Testis (tissue), 3 donors: ENCODE measurements around the gene BCL2L11. TPM values are rescaled to one million over a fixed set of nuclear protein-coding genes. Genes with fewer than 3 reads are reported as not detected.
A peak's percentile ranks its signal among the peaks of the same experiment; 100 is the strongest.

Experiments
- DNase-seq: peaks from one replicate; pipeline ENCODE4 v3.0.0-alpha.2; 2019
- H3K27ac ChIP-seq, 2 donors: fragments of 200-600 bp; sonication (generic); one replicate each; pipeline ENCODE4 v1.5.1; 2019
- H3K27me3 ChIP-seq: fragments of 200-600 bp; sonication (generic); one replicate; pipeline ENCODE4 v1.5.1; 2019
- H3K36me3 ChIP-seq: fragments of 200-600 bp; sonication (generic); one replicate; pipeline ENCODE4 v1.5.1; 2017; ENCODE audit warnings: low read depth; ENCODE audit errors: missing control alignments
- H3K4me1 ChIP-seq: fragments of 200-600 bp; sonication (generic); one replicate; pipeline ENCODE4 v1.5.1; 2019
- H3K4me3 ChIP-seq, 2 donors: fragments of 200-600 bp; sonication (generic); one replicate each; pipeline ENCODE4 v1.5.1; 2017 to 2019
- H3K9me3 ChIP-seq: fragments of 200-600 bp; sonication (generic); one replicate; pipeline ENCODE4 v1.5.1; 2017
- POLR2A ChIP-seq: fragments of 450-650 bp; IDR thresholded peaks from one replicate; pipeline ENCODE4 v1.6.1; 2017; ENCODE audit warnings: antibody characterized with exemption, mild to moderate bottlenecking, moderate library complexity
- WGBS, 2 donors: methylation state at CpG; one replicate each; pipeline ENCODE4 v1.1.5; 2018; 5-methylcytosine and 5-hydroxymethylcytosine counted together
- intact Hi-C: fragments of 100-400 bp; cut with DNase I; formaldehyde crosslinking; loops from one replicate; pipeline ENCODE4 v1.15.1; 2023; ENCODE audit warnings: low total_unique reads
- polyA plus RNA-seq: library from polyadenylated mRNA; stranded (reverse); fragments of 350-450 nt; fragmentation: Illumina TruSeq; extraction: RNeasy Lipid Tissue Mini Kit (QIAGEN cat#74804); gene quantifications from one replicate; pipeline ENCODE4 v1.2.3, GENCODE V29; 2014; ENCODE audit warnings: low read depth, low replicate concordance; ENCODE audit not compliant: insufficient read depth
- total RNA-seq, 2 donors: library from RNA; depleted of rRNA; stranded (reverse); fragments of >200 nt; gene quantifications; one replicate each; pipeline ENCODE4 v1.2.3, GENCODE V29; 2016
- TF ChIP-seq, protein P1 (sequence below), 3 experiments: fragments of 450-650 bp in 2 of 3; fragments of 200-600 bp in 1 of 3; sonication (generic) in 1 of 3; IDR thresholded peaks; one replicate each; pipeline ENCODE4 v1.5.1; 2016 to 2019; ENCODE audit warnings: antibody characterized with exemption in 3 of 3, mild to moderate bottlenecking in 2 of 3, moderate library complexity in 1 of 3

The BCL2L11 gene
- total and polyA plus RNA-seq, 3 donors from 2014 or later, result 26.4 to 41.7 (median 29.3) TPM

DNA sequence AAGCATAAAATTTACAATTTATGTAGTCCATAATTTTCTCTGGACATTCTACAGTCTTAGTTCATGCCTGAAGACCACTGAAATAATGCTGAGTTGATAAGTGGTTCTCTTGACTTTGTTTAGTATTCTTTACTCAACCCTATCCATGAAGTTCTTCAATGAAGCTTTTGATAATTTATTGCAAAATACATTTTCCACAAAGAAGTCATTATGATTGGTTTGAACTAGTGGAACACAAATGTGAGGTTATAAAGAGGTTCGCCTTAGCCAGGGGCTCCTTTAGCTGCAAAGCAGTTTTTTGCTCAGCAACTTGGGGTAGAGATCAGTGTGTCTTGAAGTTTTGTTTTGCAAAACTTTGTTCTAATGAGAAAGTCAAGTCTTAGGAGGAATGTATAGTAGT is 5.9 kb downstream of the BCL2L11 start:
- TF ChIP-seq, protein P1, sequence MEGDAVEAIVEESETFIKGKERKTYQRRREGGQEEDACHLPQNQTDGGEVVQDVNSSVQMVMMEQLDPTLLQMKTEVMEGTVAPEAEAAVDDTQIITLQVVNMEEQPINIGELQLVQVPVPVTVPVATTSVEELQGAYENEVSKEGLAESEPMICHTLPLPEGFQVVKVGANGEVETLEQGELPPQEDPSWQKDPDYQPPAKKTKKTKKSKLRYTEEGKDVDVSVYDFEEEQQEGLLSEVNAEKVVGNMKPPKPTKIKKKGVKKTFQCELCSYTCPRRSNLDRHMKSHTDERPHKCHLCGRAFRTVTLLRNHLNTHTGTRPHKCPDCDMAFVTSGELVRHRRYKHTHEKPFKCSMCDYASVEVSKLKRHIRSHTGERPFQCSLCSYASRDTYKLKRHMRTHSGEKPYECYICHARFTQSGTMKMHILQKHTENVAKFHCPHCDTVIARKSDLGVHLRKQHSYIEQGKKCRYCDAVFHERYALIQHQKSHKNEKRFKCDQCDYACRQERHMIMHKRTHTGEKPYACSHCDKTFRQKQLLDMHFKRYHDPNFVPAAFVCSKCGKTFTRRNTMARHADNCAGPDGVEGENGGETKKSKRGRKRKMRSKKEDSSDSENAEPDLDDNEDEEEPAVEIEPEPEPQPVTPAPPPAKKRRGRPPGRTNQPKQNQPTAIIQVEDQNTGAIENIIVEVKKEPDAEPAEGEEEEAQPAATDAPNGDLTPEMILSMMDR (IDR thresholded peaks at IDR 0.05), result no peak
- no peak for TF ChIP-seq POLR2A
- DNase-seq, result no peak
- no peaks in the 10 kb centered on the region for H3K36me3 ChIP-seq
- no peak overlapping the region for H3K4me3 ChIP-seq
- H3K27ac ChIP-seq, result no peak overlapping the region
- no peaks in the 10 kb centered on the region for H3K9me3 ChIP-seq
- peaks cover 4% of the 10 kb centered on the region for H3K4me1 ChIP-seq
- intact Hi-C loops, result no loop called here
- WGBS, 2 donors, result 93 to 95% methylated on average over 1 of the region's 1 CpG
- no peaks in the 10 kb centered on the region for H3K27me3 ChIP-seq

DNA sequence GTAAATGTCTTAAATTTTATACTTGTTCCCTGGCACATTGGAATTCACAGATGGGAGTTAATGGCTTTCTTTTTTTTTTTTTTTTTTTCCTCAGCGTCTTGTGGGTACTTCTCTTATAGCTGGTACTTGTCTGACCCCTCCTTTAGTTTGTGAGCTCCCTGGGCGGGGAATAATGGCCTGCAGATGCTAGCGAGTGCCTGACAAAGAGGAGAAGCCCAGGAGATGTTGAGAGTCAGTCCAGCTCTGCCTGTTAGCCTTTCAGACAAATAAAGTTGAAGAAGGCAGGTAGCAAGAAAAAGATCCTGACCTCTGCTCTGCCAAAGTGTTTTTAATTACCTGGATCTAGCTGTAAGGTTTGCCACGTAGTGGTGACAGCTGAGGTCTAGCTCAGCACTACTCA is 6.6 kb downstream of the BCL2L11 start:
- 90 to 93% methylated on average over 4 of the region's 4 CpGs for WGBS, 2 donors
- H3K4me1 ChIP-seq, result no peaks in the 10 kb centered on the region
- no peaks in the 10 kb centered on the region for H3K27me3 ChIP-seq
- intact Hi-C loops, result no loop called here
- H3K9me3 ChIP-seq, result no peaks in the 10 kb centered on the region
- no peaks in the 10 kb centered on the region for H3K36me3 ChIP-seq
- no peak overlapping the region for H3K4me3 ChIP-seq
- TF ChIP-seq POLR2A, result no peak
- TF ChIP-seq, protein P1 (IDR thresholded peaks at IDR 0.05), result no peak
- H3K27ac ChIP-seq, result no peak overlapping the region
- no peak for DNase-seq

DNA sequence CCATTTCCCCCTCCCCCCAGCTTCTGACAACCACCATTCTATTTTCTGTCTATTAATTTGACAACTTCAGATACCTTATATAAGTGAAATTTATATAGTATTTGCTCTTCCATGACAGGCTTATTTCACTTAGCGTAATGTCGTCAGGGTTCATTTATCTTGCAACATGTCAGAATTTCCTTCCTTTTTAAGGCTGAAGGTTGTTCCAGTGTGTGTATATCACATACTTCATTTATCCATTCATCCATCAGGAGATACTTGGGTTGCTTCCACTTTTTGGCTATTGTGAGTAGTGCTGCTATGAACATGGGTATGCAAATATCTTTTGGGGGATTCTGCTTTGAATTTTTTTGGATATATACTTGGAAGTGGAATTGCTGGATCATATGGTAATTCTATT is 7.4 kb downstream of the BCL2L11 start:
- H3K27ac ChIP-seq, result no peak overlapping the region
- no peaks in the 10 kb centered on the region for H3K4me1 ChIP-seq
- H3K4me3 ChIP-seq, result no peak overlapping the region
- 94 to 98% methylated on average over 2 of the region's 2 CpGs for WGBS, 2 donors
- no peak for DNase-seq
- no peaks in the 10 kb centered on the region for H3K36me3 ChIP-seq
- H3K27me3 ChIP-seq, result no peaks in the 10 kb centered on the region
- intact Hi-C loops, result no loop called here
- TF ChIP-seq, protein P1 (IDR thresholded peaks at IDR 0.05), result no peak
- no peak for TF ChIP-seq POLR2A
- no peaks in the 10 kb centered on the region for H3K9me3 ChIP-seq

DNA sequence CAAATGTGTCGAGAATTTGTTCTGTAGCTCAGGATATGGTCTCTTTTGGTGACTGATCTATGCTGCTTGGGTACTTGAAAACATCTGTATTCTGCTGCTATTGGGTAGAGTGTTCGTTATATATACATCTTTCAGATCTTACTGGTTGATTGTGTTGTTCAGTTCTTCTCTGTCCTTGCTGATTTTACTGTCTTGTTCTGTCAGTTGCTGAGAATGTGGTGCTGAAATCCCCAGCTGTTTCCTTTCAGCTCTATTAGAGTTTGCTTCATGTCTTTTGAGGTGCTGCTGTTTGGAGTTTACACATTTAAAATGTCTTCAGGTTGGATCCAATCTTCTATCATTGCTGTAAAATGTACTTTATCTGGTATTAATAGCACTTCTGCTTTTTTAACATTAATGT is 12.9 kb downstream of the BCL2L11 start:
- TF ChIP-seq, protein P1 (IDR thresholded peaks at IDR 0.05), result no peak
- no peak for TF ChIP-seq POLR2A

DNA sequence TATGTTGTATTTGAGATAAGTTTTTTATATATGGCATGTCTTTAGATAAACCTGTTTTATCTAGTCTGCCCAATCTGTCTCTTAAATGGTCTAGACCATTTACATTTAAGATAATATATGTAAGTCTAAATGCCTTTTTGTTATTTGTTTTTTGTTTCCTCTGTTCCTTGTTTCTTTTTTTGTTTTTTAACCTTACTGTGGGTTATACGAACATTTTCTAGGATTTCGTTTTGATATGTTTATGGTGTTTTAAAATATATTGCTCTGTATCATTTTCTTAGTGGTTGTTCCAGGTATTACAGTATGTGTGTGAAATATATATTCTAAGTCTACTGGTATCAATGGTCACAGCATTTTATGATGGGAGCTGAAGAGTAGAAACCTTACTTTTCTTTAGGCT is 13.3 kb downstream of the BCL2L11 start:
- intact Hi-C loops, result no loop called here
- no peak overlapping the region for H3K27ac ChIP-seq
- no peak overlapping the region for H3K4me3 ChIP-seq
- TF ChIP-seq, protein P1 (IDR thresholded peaks at IDR 0.05), result peak in 1 of 3 experiments; percentile 67
- no peak for TF ChIP-seq POLR2A
- WGBS, 2 donors, result 92 to 99% methylated on average over 2 of the region's 2 CpGs
- no peak for DNase-seq
- no peaks in the 10 kb centered on the region for H3K4me1 ChIP-seq
- no peaks in the 10 kb centered on the region for H3K36me3 ChIP-seq
- no peaks in the 10 kb centered on the region for H3K9me3 ChIP-seq
- H3K27me3 ChIP-seq, result no peaks in the 10 kb centered on the region

More for the DNA sequence above, 12.9 kb downstream of the BCL2L11 start:
- no peak overlapping the region for H3K4me3 ChIP-seq
- no peaks in the 10 kb centered on the region for H3K27me3 ChIP-seq
- intact Hi-C loops, result no loop called here
- no peaks in the 10 kb centered on the region for H3K9me3 ChIP-seq
- no peak for DNase-seq
- H3K36me3 ChIP-seq, result no peaks in the 10 kb centered on the region
- H3K27ac ChIP-seq, result no peak overlapping the region
- H3K4me1 ChIP-seq, result no peaks in the 10 kb centered on the region
- 86 to 88% methylated on average over 2 of the region's 2 CpGs for WGBS, 2 donors
